NCI-H460 (cell line): ENCODE measurements around the gene SLCO4C1. TPM values are rescaled to one million over a fixed set of nuclear protein-coding genes. Genes with fewer than 3 reads are reported as not detected.

Experiments
- total RNA-seq: library from RNA; depleted of rRNA; stranded (reverse); fragments of >200 nt; shearing (Covaris generic); gene quantifications from 2 replicates; pipeline ENCODE4 v1.2.3, GENCODE V29; 2014; rRNA removed

The SLCO4C1 gene
- total RNA-seq, 1 experiment from 2014 or later, result 0.05 TPM

Other genes with a start within 250 kb of the SLCO4C1 start
- not detected in 2 replicates for gene SLCO6A1, start 202.7 kb upstream of the SLCO4C1 start, total RNA-seq